OCI-LY7 (cell line): ENCODE data around the gene CA12. TPM values are rescaled to one million over a fixed set of nuclear protein-coding genes. Genes with fewer than 3 reads are reported as not detected.

Experiments
- BruUV-seq: library from RNA; stranded (reverse); fragments of 400-500 nt; replicated peaks from 2 replicates; lab custom pipeline; 2021; lab: Mats Ljungman, UMichigan
- CTCF ChIA-PET: fragments of 300-600 bp; sonication (Branson Sonifier 250); formaldehyde crosslinking; loops from one replicate; lab custom pipeline; 2022; ENCODE audit warnings: antibody characterized with exemption; ENCODE audit not compliant: unreplicated experiment; lab: Charles Lee
- POLR2A ChIA-PET: fragments of 300-600 bp; sonication (Branson Sonifier 250); formaldehyde crosslinking; loops from one replicate; lab custom pipeline; 2022; ENCODE audit warnings: antibody characterized with exemption; lab: Charles Lee
- DNase-seq: peaks from one replicate; pipeline ENCODE4 v3.0.0-alpha.2; 2015; ENCODE audit warnings: low spot score
- H2AFZ ChIP-seq: fragments of 200-600 bp; sonication (generic), shearing (Covaris generic); 2 replicates; pipeline ENCODE4 v1.6.1; 2014; ENCODE audit warnings: mild to moderate bottlenecking, antibody characterized with exemption, low read length, moderate library complexity
- H3K27ac ChIP-seq: fragments of 200-600 bp; sonication (generic); 2 replicates; pipeline ENCODE4 v1.5.1; 2014; ENCODE audit warnings: mixed run types, low read depth, mild to moderate bottlenecking, moderate library complexity, low read length, inconsistent platforms; ENCODE audit not compliant: poor library complexity, severe bottlenecking
- H3K36me3 ChIP-seq: fragments of 200-600 bp; sonication (generic); 2 replicates; pipeline ENCODE4 v1.6.1; 2014; ENCODE audit warnings: mild to moderate bottlenecking, antibody characterized with exemption, low read length, moderate library complexity, mixed read lengths; ENCODE audit not compliant: insufficient read depth
- H3K4me1 ChIP-seq: fragments of 200-600 bp; sonication (generic); 2 replicates; pipeline ENCODE4 v1.5.1; 2014; ENCODE audit warnings: mild to moderate bottlenecking, low read length; ENCODE audit not compliant: insufficient read depth, poor library complexity, severe bottlenecking
- H3K4me2 ChIP-seq: fragments of 200-600 bp; sonication (generic); 2 replicates; pipeline ENCODE4 v1.6.1; 2014; ENCODE audit warnings: mild to moderate bottlenecking, low read length
- H3K4me3 ChIP-seq: fragments of 200-600 bp; sonication (generic); 2 replicates; pipeline ENCODE4 v1.5.1; 2014; ENCODE audit warnings: mild to moderate bottlenecking, low read depth, low read length; ENCODE audit not compliant: poor library complexity, severe bottlenecking
- H3K79me2 ChIP-seq: fragments of 200-600 bp; sonication (generic); 2 replicates; pipeline ENCODE4 v1.6.1; 2016; ENCODE audit warnings: low read depth, mild to moderate bottlenecking, low read length, moderate library complexity, mixed read lengths; ENCODE audit not compliant: insufficient read depth
- H3K9me2 ChIP-seq: fragments of 200-600 bp; sonication (generic); 2 replicates; pipeline ENCODE4 v1.6.1; 2016; ENCODE audit warnings: mild to moderate bottlenecking, low read length, mixed read lengths; ENCODE audit not compliant: insufficient read depth
- H3K9me3 ChIP-seq: fragments of 200-600 bp; sonication (generic); 2 replicates; pipeline ENCODE4 v1.6.1; 2014; ENCODE audit warnings: mild to moderate bottlenecking, mixed run types, low read length, mixed read lengths
- H4K20me1 ChIP-seq: fragments of 200-600 bp; sonication (generic); 2 replicates; pipeline ENCODE4 v1.6.1; 2014; ENCODE audit warnings: mild to moderate bottlenecking, antibody characterized with exemption, low read length, moderate library complexity, mixed read lengths; ENCODE audit not compliant: insufficient read depth
- EZH2phosphoT487 ChIP-seq: fragments of 200-600 bp; sonication (generic); IDR thresholded peaks from 2 replicates; pipeline ENCODE4 v1.6.1; 2018; ENCODE audit warnings: low read depth, borderline replicate concordance, mild to moderate bottlenecking, mixed run types, antibody characterized with exemption, low read length, moderate library complexity, mixed read lengths
- intact Hi-C: fragments of 100-400 bp; cut with micrococcal nuclease; formaldehyde crosslinking; loops from one replicate; pipeline ENCODE4 v1.10.0; 2022; ENCODE audit not compliant: unreplicated experiment
- total RNA-seq, 2 experiments: library from RNA; depleted of rRNA in 1 of 2; stranded (reverse); fragments of >200 nt in 1 of 2; shearing (Covaris generic) in 1 of 2; gene quantifications; 2 replicates each; pipeline ENCODE4 v1.2.3, GENCODE V29; 2014 to 2022
- TF ChIP-seq, protein P1 (sequence below): fragments of 200-600 bp; sonication (generic); conservative IDR thresholded peaks from 2 replicates; pipeline ENCODE4 v1.5.1; 2014; ENCODE audit warnings: mild to moderate bottlenecking, antibody characterized with exemption, low read length, moderate library complexity, mixed read lengths

The CA12 gene
- total RNA-seq, 2 experiments from 2014 or later, result not detected

GRCh38 chr15:63287109-63287508 lies 94.5 kb downstream of the CA12 start:
- Histone ChIP-seq H3K4me2 (no peak overlapping the region), H3K9me2 (no peaks in the 10 kb centered on the region), H3K79me2 (no peaks in the 10 kb centered on the region), H2AFZ (no peak overlapping the region), H3K9me3 (no peaks in the 10 kb centered on the region), H3K4me3 (no peak overlapping the region), H3K4me1 (no peaks in the 10 kb centered on the region), H3K36me3 (no peaks in the 10 kb centered on the region), H3K27ac (no peak overlapping the region), H4K20me1 (no peaks in the 10 kb centered on the region)
- no TSS peak for BruUV-seq
- POLR2A ChIA-PET, result no interaction called here
- intact Hi-C loops, result loop anchor here (5.0 kb wide), 1 partner anchor 120 kb away; no protein-coding TSS in a partner anchor
- CTCF ChIA-PET, result no interaction called here
- DNase-seq, result no peak
- no peak for TF ChIP-seq EZH2phosphoT487
- TF ChIP-seq, protein P1, sequence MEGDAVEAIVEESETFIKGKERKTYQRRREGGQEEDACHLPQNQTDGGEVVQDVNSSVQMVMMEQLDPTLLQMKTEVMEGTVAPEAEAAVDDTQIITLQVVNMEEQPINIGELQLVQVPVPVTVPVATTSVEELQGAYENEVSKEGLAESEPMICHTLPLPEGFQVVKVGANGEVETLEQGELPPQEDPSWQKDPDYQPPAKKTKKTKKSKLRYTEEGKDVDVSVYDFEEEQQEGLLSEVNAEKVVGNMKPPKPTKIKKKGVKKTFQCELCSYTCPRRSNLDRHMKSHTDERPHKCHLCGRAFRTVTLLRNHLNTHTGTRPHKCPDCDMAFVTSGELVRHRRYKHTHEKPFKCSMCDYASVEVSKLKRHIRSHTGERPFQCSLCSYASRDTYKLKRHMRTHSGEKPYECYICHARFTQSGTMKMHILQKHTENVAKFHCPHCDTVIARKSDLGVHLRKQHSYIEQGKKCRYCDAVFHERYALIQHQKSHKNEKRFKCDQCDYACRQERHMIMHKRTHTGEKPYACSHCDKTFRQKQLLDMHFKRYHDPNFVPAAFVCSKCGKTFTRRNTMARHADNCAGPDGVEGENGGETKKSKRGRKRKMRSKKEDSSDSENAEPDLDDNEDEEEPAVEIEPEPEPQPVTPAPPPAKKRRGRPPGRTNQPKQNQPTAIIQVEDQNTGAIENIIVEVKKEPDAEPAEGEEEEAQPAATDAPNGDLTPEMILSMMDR, result no peak

DNA sequence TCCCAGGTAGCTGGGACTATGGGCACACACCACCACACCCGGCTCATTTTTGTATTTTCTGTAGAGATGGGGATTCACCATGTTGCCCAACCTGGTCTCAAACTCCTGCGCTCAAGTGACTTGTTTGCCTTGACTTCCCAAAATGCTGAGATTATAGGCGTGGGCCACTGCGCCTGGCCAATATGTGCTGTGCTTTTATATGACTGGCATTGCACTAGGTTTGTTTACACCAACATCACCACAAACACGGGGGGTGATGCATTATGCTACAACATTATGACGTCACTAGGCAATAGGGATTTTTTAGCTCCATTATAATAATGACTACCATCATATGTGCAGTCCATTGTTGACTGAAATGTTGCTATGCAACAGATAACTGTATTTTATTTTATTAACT lies 97.3 kb downstream of the CA12 start:
- BruUV-seq, result no TSS peak
- intact Hi-C loops, result no loop called here

DNA sequence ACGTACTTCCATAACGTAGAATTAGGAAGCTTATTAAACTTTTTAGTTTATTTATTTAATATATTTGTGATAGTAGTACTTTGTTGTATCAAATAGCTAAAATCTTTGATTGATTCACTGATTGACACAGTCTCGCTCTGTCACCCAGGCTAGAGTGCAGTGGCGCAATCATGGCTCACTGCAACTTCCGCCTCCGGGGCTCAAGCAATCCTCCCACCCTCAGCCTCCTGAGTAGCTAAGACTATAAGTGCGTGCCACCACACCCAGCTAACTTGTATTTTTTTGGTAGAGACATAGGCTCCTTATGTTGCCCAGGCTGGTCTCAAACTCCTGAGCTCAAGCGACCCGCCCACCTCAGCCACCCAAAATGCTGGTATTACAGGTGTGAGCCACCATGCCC lies 98.5 kb downstream of the CA12 start:
- Histone ChIP-seq H3K9me3 (no peaks in the 10 kb centered on the region), H2AFZ (no peak overlapping the region), H3K79me2 (no peaks in the 10 kb centered on the region), H4K20me1 (no peaks in the 10 kb centered on the region), H3K4me3 (no peak overlapping the region), H3K36me3 (peaks cover 6% of the 10 kb centered on the region; the same call in 1 of the 2 replicates), H3K4me2 (no peak overlapping the region), H3K4me1 (peaks cover 2% of the 10 kb centered on the region), H3K27ac (no peak overlapping the region), H3K9me2 (no peaks in the 10 kb centered on the region)
- DNase-seq, result no peak
- ChIA-PET POLR2A (no interaction called here), CTCF (no interaction called here)
- BruUV-seq, result no TSS peak
- no peak for TF ChIP-seq EZH2phosphoT487
- TF ChIP-seq, protein P1, result no peak
- intact Hi-C loops, result no loop called here

More for the DNA sequence above, 97.3 kb downstream of the CA12 start:
- no peaks in the 10 kb centered on the region for H4K20me1 ChIP-seq
- CTCF ChIA-PET, result no interaction called here
- H3K36me3 ChIP-seq, result peaks cover 6% of the 10 kb centered on the region; the same call in 1 of the 2 replicates
- H3K9me2 ChIP-seq, result no peaks in the 10 kb centered on the region
- no peak for DNase-seq
- H3K4me2 ChIP-seq, result no peak overlapping the region
- no peak overlapping the region for H3K4me3 ChIP-seq
- no peaks in the 10 kb centered on the region for H3K9me3 ChIP-seq
- H3K79me2 ChIP-seq, result no peaks in the 10 kb centered on the region
- no peak overlapping the region for H2AFZ ChIP-seq
- TF ChIP-seq, protein P1, result no peak
- no peak for TF ChIP-seq EZH2phosphoT487
- H3K4me1 ChIP-seq, result no peaks in the 10 kb centered on the region
- POLR2A ChIA-PET, result interaction anchor here (0.6 kb wide), 1 partner anchor 44 kb away, joined by 4 read pairs; no protein-coding TSS in a partner anchor
- no peak overlapping the region for H3K27ac ChIP-seq
